AG09309 (cell line): ENCODE results near the gene BTBD16.
A peak's percentile ranks its signal among the peaks of the same experiment; 100 is the strongest.

Experiments used
- DNase-seq: peaks from one replicate; pipeline ENCODE4 v3.0.0-alpha.2; 2010; ENCODE audit warnings: low read depth
- H3K4me3 ChIP-seq: 2 replicates; pipeline ENCODE4 v1.5.1; 2011; ENCODE audit warnings: mild to moderate bottlenecking, low read depth, low read length, moderate library complexity; ENCODE audit not compliant: control insufficient read depth
- TF ChIP-seq, protein P1 (sequence below): IDR thresholded peaks from 2 replicates; pipeline ENCODE4 v1.5.1; 2011; ENCODE audit warnings: mild to moderate bottlenecking, low read depth, low read length, inconsistent platforms; ENCODE audit not compliant: insufficient read depth, control insufficient read depth; ENCODE audit errors: missing control alignments

BTBD16 gene

DNA sequence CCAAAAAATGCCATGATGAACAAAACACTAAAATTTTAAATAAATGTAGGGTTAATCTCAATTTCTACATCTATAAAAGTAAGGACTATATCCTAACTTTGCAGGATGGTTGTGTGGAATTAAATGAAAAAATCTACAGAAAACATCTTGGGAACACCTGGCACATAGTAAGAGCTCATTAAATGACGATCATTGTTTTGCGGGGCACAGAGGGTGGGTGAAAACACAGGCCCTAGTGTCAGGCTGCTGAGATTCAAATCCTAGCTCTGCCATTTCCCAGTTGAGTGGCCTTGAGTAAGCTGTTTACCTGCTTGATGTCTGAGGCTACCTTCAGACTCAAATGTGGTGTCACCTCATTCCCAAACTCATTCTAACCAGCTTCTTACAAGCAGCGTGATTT, 35.6 kb downstream of the BTBD16 start:
- TF ChIP-seq, protein P1, sequence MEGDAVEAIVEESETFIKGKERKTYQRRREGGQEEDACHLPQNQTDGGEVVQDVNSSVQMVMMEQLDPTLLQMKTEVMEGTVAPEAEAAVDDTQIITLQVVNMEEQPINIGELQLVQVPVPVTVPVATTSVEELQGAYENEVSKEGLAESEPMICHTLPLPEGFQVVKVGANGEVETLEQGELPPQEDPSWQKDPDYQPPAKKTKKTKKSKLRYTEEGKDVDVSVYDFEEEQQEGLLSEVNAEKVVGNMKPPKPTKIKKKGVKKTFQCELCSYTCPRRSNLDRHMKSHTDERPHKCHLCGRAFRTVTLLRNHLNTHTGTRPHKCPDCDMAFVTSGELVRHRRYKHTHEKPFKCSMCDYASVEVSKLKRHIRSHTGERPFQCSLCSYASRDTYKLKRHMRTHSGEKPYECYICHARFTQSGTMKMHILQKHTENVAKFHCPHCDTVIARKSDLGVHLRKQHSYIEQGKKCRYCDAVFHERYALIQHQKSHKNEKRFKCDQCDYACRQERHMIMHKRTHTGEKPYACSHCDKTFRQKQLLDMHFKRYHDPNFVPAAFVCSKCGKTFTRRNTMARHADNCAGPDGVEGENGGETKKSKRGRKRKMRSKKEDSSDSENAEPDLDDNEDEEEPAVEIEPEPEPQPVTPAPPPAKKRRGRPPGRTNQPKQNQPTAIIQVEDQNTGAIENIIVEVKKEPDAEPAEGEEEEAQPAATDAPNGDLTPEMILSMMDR, result no peak
- no peak overlapping the region for H3K4me3 ChIP-seq
- no peak for DNase-seq

DNA sequence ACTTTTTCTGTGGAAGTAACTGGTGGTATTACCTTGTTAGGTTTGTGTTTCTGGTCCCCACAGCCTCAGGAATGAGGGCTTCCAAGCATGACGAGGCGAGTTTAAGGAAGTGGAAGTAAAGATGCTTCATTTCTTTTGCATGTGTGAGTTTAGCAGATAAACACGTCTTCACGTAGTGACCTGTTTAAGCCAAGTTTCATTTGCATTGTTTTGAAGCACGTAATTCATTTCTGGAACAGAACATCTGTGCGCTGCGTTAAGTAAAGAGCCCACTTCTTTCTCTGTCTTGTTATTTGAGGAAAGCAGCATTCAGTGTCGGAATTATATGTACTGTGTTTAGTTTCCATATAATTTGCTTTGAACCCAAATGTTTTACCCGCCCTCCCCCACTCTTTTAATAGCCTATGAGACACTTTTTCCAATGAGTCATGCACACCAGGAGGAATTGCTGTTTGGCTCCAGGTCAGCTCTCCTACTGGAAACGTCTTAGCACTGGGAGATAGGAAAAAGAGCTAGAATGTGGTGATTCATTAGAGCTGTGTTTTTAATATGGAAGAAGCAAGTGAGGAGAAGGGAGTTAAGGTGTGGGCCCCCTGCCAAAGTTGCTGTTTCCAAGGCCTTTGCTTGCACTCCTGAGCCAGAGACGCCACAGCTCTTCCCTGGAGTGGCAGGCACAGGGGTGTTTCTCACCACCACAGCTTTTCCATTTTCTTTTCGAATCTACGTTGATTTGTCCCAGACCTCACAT, 36.7 kb downstream of the BTBD16 start:
- TF ChIP-seq, protein P1, result no peak
- DNase-seq, result peak; percentile 98
- H3K4me3 ChIP-seq, result peak overlapping the region; percentile 19

DNA sequence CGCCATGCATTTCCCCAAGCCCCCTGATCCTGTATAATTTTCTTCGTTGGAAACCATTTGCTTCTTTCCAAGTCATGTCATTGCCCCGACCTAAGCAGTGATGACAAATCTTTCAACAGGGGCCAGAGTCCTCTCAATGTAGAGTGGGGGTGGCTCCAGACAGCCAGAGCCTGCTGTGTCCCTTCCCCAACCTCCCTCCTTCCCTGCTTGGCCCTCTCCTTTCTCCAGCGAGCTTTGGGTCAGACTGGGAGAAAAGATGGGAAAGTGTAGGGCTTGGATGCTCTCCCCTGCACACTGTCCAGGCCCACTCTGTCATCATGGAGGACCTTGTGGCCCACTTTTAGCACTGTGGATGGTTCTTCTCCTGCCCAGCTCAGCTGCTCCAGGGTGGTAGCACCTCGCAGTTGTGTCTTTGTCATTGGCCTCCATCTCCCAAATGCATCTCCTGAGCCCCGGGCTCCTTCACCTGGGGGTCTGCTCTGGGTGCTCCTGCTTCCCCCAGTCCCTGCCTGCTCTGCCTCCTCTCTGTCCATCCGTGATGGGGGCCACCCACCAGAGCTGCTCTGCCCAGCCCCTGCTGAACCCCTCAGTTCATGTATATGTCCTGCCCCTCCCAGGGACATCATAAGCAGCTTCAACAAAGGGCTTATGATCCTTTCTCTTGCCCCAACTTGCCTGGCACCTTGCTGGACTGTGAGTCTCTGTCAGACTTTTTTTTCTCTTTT, 37.5 kb downstream of the BTBD16 start:
- DNase-seq, result no peak
- no peak overlapping the region for H3K4me3 ChIP-seq
- TF ChIP-seq, protein P1, result no peak

DNA sequence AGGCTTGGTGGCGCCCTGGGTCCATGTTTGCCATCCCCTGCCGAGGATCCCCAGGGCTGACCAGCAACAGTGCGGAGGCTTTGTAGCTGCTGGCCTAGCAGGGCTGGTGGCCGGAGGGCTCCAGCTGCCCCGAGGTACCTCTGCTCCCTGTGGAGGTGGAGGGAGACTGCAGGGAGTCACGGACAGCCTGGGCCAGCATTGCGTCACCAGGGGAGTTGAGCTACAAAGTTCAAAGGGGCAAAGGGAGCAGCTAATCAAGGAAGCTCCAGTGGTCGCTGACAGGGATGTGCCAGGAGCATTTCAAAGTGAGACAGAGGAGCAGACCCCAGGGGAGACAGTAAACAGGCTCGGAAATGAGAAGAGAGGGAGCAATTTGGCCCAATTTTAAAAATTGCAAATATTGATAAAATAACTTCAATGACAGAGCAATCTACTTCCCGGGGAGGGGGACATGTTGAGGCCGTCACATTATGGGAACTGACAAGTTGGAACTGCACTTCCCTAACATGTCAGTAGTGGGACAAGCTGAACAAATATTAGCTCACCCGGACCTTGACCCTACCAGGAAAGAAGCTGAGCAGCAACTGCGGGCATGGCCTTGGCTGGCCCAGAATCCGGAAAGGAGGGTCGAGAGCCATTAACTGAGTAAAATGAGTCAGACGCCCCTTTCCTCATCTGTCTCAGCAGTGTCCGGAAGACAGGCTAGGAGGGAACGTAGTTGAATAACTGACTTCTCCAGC, 39.4 kb downstream of the BTBD16 start:
- DNase-seq, result no peak
- H3K4me3 ChIP-seq, result no peak overlapping the region
- TF ChIP-seq, protein P1, result no peak

DNA sequence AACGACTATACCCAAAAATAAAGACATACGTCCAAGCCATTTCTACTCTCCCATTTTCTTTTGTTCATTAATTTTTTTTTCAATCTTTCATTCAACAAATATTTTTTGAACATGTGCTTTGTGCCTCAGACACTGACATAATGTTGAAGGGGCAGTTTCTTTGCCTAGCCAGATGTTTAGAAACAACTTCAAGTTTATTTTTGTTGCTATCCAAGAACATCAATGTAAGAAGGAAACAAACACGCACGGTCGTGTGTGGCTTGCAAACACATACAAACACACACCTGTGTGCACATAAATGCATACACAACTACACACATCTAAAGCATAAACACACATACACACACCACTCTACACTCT, 39.9 kb downstream of the BTBD16 start:
- no peak overlapping the region for H3K4me3 ChIP-seq
- no peak for DNase-seq
- TF ChIP-seq, protein P1, result no peak

DNA sequence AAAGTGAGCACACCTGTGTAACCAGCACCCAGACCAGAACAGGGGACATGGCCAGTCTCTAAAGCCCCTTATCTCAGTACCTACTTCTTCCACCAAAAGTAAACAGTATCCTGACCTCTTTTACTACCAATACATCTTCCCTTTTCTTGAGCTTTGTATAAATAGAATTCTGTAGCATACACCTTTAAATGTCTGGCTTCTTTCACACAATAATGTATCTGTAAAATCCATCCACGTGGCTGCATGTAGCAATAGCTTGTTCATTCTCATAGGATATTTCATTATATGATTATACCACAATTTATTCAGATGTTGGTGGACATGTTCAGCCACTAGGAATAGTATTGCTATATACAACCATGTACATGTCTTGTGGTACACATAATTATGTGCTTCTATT, 40.6 kb downstream of the BTBD16 start:
- no peak overlapping the region for H3K4me3 ChIP-seq
- DNase-seq, result no peak
- TF ChIP-seq, protein P1, result no peak
